HG02588 (cell line): ENCODE data around the gene MYO1C.
"Not testable (repeated sequence)": the region's sequence is repeated elsewhere in the genome, so short reads cannot be mapped to it uniquely, and the experiment has no call there.

ENCODE experiments used
- ATAC-seq: cut with Tn5 transposase; IDR thresholded peaks from one replicate; pipeline ENCODE4 v1.9.1; 2021; ENCODE audit warnings: mild to moderate bottlenecking, moderate library complexity; ENCODE audit not compliant: unreplicated experiment

The MYO1C gene

GRCh38 chr17:1492249-1493206 lies at the start of gene MYO1C:
Gene MYO1C, minus strand, starts transcription at chr17:1492686. Its CDS starts 199 bp downstream, at chr17:1492487.
- no peak for ATAC-seq

- no peak for ATAC-seq
Observed at GRCh38 chr17:1541367-1541904, 49.0 kb upstream of the MYO1C start.

- no peak for ATAC-seq
Observed at GRCh38 chr17:1539811-1540210, 47.3 kb upstream of the MYO1C start.

GRCh38 chr17:1535737-1536136 lies 43.3 kb upstream of the MYO1C start:
- no peak for ATAC-seq

- no peak for ATAC-seq
Observed at GRCh38 chr17:1533661-1534325, 41.3 kb upstream of the MYO1C start.

GRCh38 chr17:1532836-1533602 lies 40.5 kb upstream of the MYO1C start:
- ATAC-seq = no peak

GRCh38 chr17:1529863-1530262 lies 37.4 kb upstream of the MYO1C start:
- ATAC-seq = no peak

GRCh38 chr17:1526876-1527275 lies 34.4 kb upstream of the MYO1C start:
- not testable (repeated sequence) for ATAC-seq

GRCh38 chr17:1522626-1523025 lies 30.1 kb upstream of the MYO1C start:
- ATAC-seq = no peak

GRCh38 chr17:1521086-1521640 lies 28.7 kb upstream of the MYO1C start:
- no peak for ATAC-seq

- ATAC-seq = no peak
Observed at GRCh38 chr17:1519678-1520077, 27.2 kb upstream of the MYO1C start.

- ATAC-seq = no peak
Observed at GRCh38 chr17:1518410-1518809, 25.9 kb upstream of the MYO1C start.

- peak; percentile 89 for ATAC-seq
Observed at GRCh38 chr17:1516388-1517161, 24.1 kb upstream of the MYO1C start, which contains the start of gene INPP5K. Gene INPP5K, minus strand, starts transcription at chr17:1516612. Its CDS starts 113 bp downstream, at chr17:1516499.

GRCh38 chr17:1515640-1516387 lies 23.3 kb upstream of the MYO1C start:
- no peak for ATAC-seq

- no peak for ATAC-seq
Observed at GRCh38 chr17:1512351-1512750, 19.9 kb upstream of the MYO1C start.

GRCh38 chr17:1511756-1512321 lies 19.4 kb upstream of the MYO1C start:
- no peak for ATAC-seq

GRCh38 chr17:1511290-1511689 lies 18.8 kb upstream of the MYO1C start:
- ATAC-seq = no peak

GRCh38 chr17:1509290-1509881 lies 16.9 kb upstream of the MYO1C start:
- ATAC-seq = no peak
